Measurements from ENCODE around the gene CAMK1.

CAMK1 gene

GRCh38 chr3:9743548-9743947 lies 26.2 kb downstream of the CAMK1 start:
- no peak overlapping the region for H3K4me3 Mint-ChIP-seq
- peaks cover 57% of the 10 kb centered on the region for H3K36me3 Mint-ChIP-seq (ENCODE audit: insufficient read depth)
- no peak for ATAC-seq (replicated peaks; ENCODE audit: extremely low read depth, poor library complexity, severe bottlenecking)
- H3K27ac Mint-ChIP-seq (ENCODE audit: low read depth) = no peak overlapping the region
- H3K27me3 Mint-ChIP-seq = no peaks in the 10 kb centered on the region
- no peaks in the 10 kb centered on the region for H3K9me3 Mint-ChIP-seq
- no peak for DNase-seq (ENCODE audit: low spot score in 2 of 2)
- H3K4me1 Mint-ChIP-seq = no peaks in the 10 kb centered on the region

GRCh38 chr3:9742560-9742959 lies 27.2 kb downstream of the CAMK1 start:
- Mint-ChIP-seq H3K4me3 (no peak overlapping the region), H3K9me3 (no peaks in the 10 kb centered on the region), H3K27me3 (no peaks in the 10 kb centered on the region), H3K4me1 (no peaks in the 10 kb centered on the region), H3K36me3 (ENCODE audit: insufficient read depth) (peaks cover 56% of the 10 kb centered on the region), H3K27ac (ENCODE audit: low read depth) (no peak overlapping the region)
- ATAC-seq (replicated peaks; ENCODE audit: extremely low read depth, poor library complexity, severe bottlenecking) (no peak), DNase-seq (ENCODE audit: low spot score in 2 of 2) (no peak)

- no peaks in the 10 kb centered on the region for H3K27me3 Mint-ChIP-seq
- no peaks in the 10 kb centered on the region for H3K9me3 Mint-ChIP-seq
- H3K27ac Mint-ChIP-seq (ENCODE audit: low read depth) = no peak overlapping the region
- peaks cover 12% of the 10 kb centered on the region for H3K4me1 Mint-ChIP-seq
- H3K36me3 Mint-ChIP-seq (ENCODE audit: insufficient read depth) = peaks cover 64% of the 10 kb centered on the region
- DNase-seq (ENCODE audit: low spot score in 2 of 2) (no peak), ATAC-seq (replicated peaks; ENCODE audit: extremely low read depth, poor library complexity, severe bottlenecking) (no peak)
- H3K4me3 Mint-ChIP-seq = no peak overlapping the region
These were observed 30.6 kb downstream of the CAMK1 start for GRCh38 chr3:9739181-9739580.

- no peaks in the 10 kb centered on the region for H3K27me3 Mint-ChIP-seq
- H3K27ac Mint-ChIP-seq (ENCODE audit: low read depth) = no peak overlapping the region
- DNase-seq (ENCODE audit: low spot score in 2 of 2) (no peak), ATAC-seq (replicated peaks; ENCODE audit: extremely low read depth, poor library complexity, severe bottlenecking) (no peak)
- H3K9me3 Mint-ChIP-seq = no peaks in the 10 kb centered on the region
- peaks cover 30% of the 10 kb centered on the region for H3K4me1 Mint-ChIP-seq
- H3K4me3 Mint-ChIP-seq = no peak overlapping the region
- peaks cover 58% of the 10 kb centered on the region for H3K36me3 Mint-ChIP-seq (ENCODE audit: insufficient read depth)
These were observed 32.9 kb downstream of the CAMK1 start for GRCh38 chr3:9736831-9737230.

GRCh38 chr3:9732740-9733115 lies 37.0 kb downstream of the CAMK1 start:
- peaks cover 42% of the 10 kb centered on the region for H3K4me1 Mint-ChIP-seq

GRCh38 chr3:9732080-9732739 lies 37.5 kb downstream of the CAMK1 start:
- DNase-seq (ENCODE audit: low spot score in 2 of 2) = peak; percentile 26 to 34

More at GRCh38 chr3:9732740-9733115, 37.0 kb downstream of the CAMK1 start:
- Mint-ChIP-seq H3K4me3 (peak overlapping the region; percentile 95), H3K36me3 (ENCODE audit: insufficient read depth) (peaks cover 39% of the 10 kb centered on the region), H3K27ac (ENCODE audit: low read depth) (peak overlapping the region; percentile 85), H3K9me3 (no peaks in the 10 kb centered on the region), H3K27me3 (no peaks in the 10 kb centered on the region)
- DNase-seq (ENCODE audit: low spot score in 2 of 2) = no peak
- ATAC-seq (replicated peaks; ENCODE audit: extremely low read depth, poor library complexity, severe bottlenecking) = no peak

GRCh38 chr3:9731206-9732079 lies 38.3 kb downstream of the CAMK1 start, which contains the start of gene BRPF1:
Gene BRPF1 (plus strand): TSS chr3:9731735. CDS start chr3:9734141, 2,406 bp downstream.
- peaks cover 46% of the 10 kb centered on the region for H3K4me1 Mint-ChIP-seq
- H3K27ac Mint-ChIP-seq (ENCODE audit: low read depth) = peak within 1 kb of the TSS; percentile 93
- peaks cover 33% of the 10 kb centered on the region for H3K36me3 Mint-ChIP-seq (ENCODE audit: insufficient read depth)
- ATAC-seq (replicated peaks; ENCODE audit: extremely low read depth, poor library complexity, severe bottlenecking) (peak; percentile 93), DNase-seq (ENCODE audit: low spot score in 2 of 2) (peak; percentile 92 to 96)
- H3K27me3 Mint-ChIP-seq = no peaks in the 10 kb centered on the region
- peak within 1 kb of the TSS; percentile 95 for H3K4me3 Mint-ChIP-seq
- no peaks in the 10 kb centered on the region for H3K9me3 Mint-ChIP-seq

More at GRCh38 chr3:9732080-9732739, 37.5 kb downstream of the CAMK1 start:
- peaks cover 47% of the 10 kb centered on the region for H3K4me1 Mint-ChIP-seq
- peaks cover 37% of the 10 kb centered on the region for H3K36me3 Mint-ChIP-seq (ENCODE audit: insufficient read depth)
- H3K27ac Mint-ChIP-seq (ENCODE audit: low read depth) = peak overlapping the region; percentile 85
- H3K27me3 Mint-ChIP-seq = no peaks in the 10 kb centered on the region
- peak; percentile 6 for ATAC-seq (replicated peaks; ENCODE audit: extremely low read depth, poor library complexity, severe bottlenecking)
- peak overlapping the region; percentile 95 for H3K4me3 Mint-ChIP-seq
- H3K9me3 Mint-ChIP-seq = no peaks in the 10 kb centered on the region

GRCh38 chr3:9730657-9731205 lies 39.0 kb downstream of the CAMK1 start:
- peak overlapping the region; percentile 95 for H3K4me3 Mint-ChIP-seq
- peak; percentile 24 for ATAC-seq (replicated peaks; ENCODE audit: extremely low read depth, poor library complexity, severe bottlenecking)
- DNase-seq (ENCODE audit: low spot score in 2 of 2) = no peak
- no peaks in the 10 kb centered on the region for H3K27me3 Mint-ChIP-seq
- peaks cover 41% of the 10 kb centered on the region for H3K4me1 Mint-ChIP-seq
- no peaks in the 10 kb centered on the region for H3K9me3 Mint-ChIP-seq
- peak overlapping the region; percentile 93 for H3K27ac Mint-ChIP-seq (ENCODE audit: low read depth)
- H3K36me3 Mint-ChIP-seq (ENCODE audit: insufficient read depth) = peaks cover 32% of the 10 kb centered on the region

GRCh38 chr3:9729419-9729818 lies 40.3 kb downstream of the CAMK1 start:
- Mint-ChIP-seq H3K4me3 (peak overlapping the region; percentile 16), H3K27me3 (no peaks in the 10 kb centered on the region), H3K9me3 (no peaks in the 10 kb centered on the region), H3K4me1 (peaks cover 41% of the 10 kb centered on the region), H3K36me3 (ENCODE audit: insufficient read depth) (peaks cover 25% of the 10 kb centered on the region), H3K27ac (ENCODE audit: low read depth) (no peak overlapping the region)
- DNase-seq (ENCODE audit: low spot score in 2 of 2) (no peak), ATAC-seq (replicated peaks; ENCODE audit: extremely low read depth, poor library complexity, severe bottlenecking) (no peak)

GRCh38 chr3:9727743-9728142 lies 42.0 kb downstream of the CAMK1 start:
- Mint-ChIP-seq H3K4me1 (peaks cover 29% of the 10 kb centered on the region), H3K4me3 (no peak overlapping the region), H3K9me3 (no peaks in the 10 kb centered on the region), H3K27ac (ENCODE audit: low read depth) (no peak overlapping the region), H3K36me3 (ENCODE audit: insufficient read depth) (peaks cover 17% of the 10 kb centered on the region), H3K27me3 (no peaks in the 10 kb centered on the region)
- ATAC-seq (replicated peaks; ENCODE audit: extremely low read depth, poor library complexity, severe bottlenecking) (no peak), DNase-seq (ENCODE audit: low spot score in 2 of 2) (no peak)

- Mint-ChIP-seq H3K9me3 (no peaks in the 10 kb centered on the region), H3K27me3 (no peaks in the 10 kb centered on the region), H3K4me3 (peak overlapping the region; percentile 58), H3K4me1 (peaks cover 23% of the 10 kb centered on the region), H3K27ac (ENCODE audit: low read depth) (peak overlapping the region; percentile 20), H3K36me3 (ENCODE audit: insufficient read depth) (peaks cover 17% of the 10 kb centered on the region)
- ATAC-seq (replicated peaks; ENCODE audit: extremely low read depth, poor library complexity, severe bottlenecking) (peak; percentile 30), DNase-seq (ENCODE audit: low spot score in 2 of 2) (peak; percentile 28 to 44)
These were observed 42.6 kb downstream of the CAMK1 start for GRCh38 chr3:9727041-9727595.

GRCh38 chr3:9725775-9726515 lies 43.8 kb downstream of the CAMK1 start:
- peaks cover 9% of the 10 kb centered on the region for H3K36me3 Mint-ChIP-seq (ENCODE audit: insufficient read depth)
- no peaks in the 10 kb centered on the region for H3K27me3 Mint-ChIP-seq
- ATAC-seq (replicated peaks; ENCODE audit: extremely low read depth, poor library complexity, severe bottlenecking) = no peak
- no peak overlapping the region for H3K4me3 Mint-ChIP-seq
- peaks cover 20% of the 10 kb centered on the region for H3K4me1 Mint-ChIP-seq
- no peak for DNase-seq (ENCODE audit: low spot score in 2 of 2)
- H3K27ac Mint-ChIP-seq (ENCODE audit: low read depth) = no peak overlapping the region
- H3K9me3 Mint-ChIP-seq = no peaks in the 10 kb centered on the region
